WERI-Rb-1 (cell line): ENCODE data around the gene MRTFA.

Experiments
- DNase-seq: peaks from one replicate; pipeline ENCODE4 v3.0.0-alpha.2; 2020
- H3K27ac ChIP-seq: fragments of 250-450 bp; sonication (Bioruptor Pico); 2 replicates; pipeline ENCODE4 v1.5.1; 2020; ENCODE audit warnings: mild to moderate bottlenecking, moderate library complexity
- H3K27me3 ChIP-seq: fragments of 250-450 bp; sonication (Bioruptor Pico); 2 replicates; pipeline ENCODE4 v1.5.1; 2021; ENCODE audit warnings: mild to moderate bottlenecking, low read depth, moderate library complexity; ENCODE audit not compliant: insufficient read depth, severe bottlenecking
- H3K36me3 ChIP-seq: fragments of 250-450 bp; sonication (Bioruptor Pico); 2 replicates; pipeline ENCODE4 v1.5.1; 2020; ENCODE audit warnings: mild to moderate bottlenecking, moderate library complexity
- H3K4me3 ChIP-seq: 2 replicates; pipeline ENCODE4 v1.5.1; 2011; ENCODE audit warnings: low read depth, mild to moderate bottlenecking, control low read depth, low read length
- H3K9me3 ChIP-seq: fragments of 250-450 bp; sonication (Bioruptor Pico); 2 replicates; pipeline ENCODE4 v1.5.1; 2021; ENCODE audit warnings: mild to moderate bottlenecking, moderate library complexity; ENCODE audit not compliant: severe bottlenecking
- TF ChIP-seq, protein P1 (sequence below): IDR thresholded peaks from 2 replicates; pipeline ENCODE4 v1.5.1; 2011; ENCODE audit warnings: low read depth, mild to moderate bottlenecking, control low read depth, inconsistent platforms, low read length

The MRTFA gene

DNA sequence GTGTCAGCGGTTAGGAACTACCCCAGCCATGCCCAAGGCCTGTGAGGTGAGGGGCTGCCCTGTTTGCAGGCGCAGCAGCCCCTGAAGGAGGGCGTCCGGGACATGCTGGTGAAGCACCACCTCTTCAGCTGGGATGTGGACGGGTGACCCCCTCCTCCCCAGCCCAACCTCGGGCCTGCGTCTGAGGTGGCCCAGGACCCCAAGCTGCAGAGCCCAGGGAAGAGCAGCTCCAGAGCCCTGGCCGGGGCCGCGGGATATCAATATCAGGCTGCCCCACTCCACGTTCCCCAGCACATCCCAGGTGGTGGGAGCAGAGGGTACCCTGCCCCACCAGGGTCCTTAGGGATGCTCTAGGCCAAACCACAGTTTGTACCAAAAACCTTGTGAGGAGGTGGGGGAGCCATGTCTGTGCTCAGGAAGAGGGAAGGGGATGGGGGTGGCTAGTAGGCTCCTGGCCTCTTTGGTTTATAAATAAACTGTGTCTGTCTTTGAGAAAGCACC lies 226.9 kb downstream of the MRTFA start:
- Histone ChIP-seq H3K4me3 (no peak overlapping the region), H3K27ac (no peak overlapping the region), H3K9me3 (no peaks in the 10 kb centered on the region), H3K27me3 (no peaks in the 10 kb centered on the region), H3K36me3 (peaks cover 71% of the 10 kb centered on the region)
- TF ChIP-seq, protein P1, sequence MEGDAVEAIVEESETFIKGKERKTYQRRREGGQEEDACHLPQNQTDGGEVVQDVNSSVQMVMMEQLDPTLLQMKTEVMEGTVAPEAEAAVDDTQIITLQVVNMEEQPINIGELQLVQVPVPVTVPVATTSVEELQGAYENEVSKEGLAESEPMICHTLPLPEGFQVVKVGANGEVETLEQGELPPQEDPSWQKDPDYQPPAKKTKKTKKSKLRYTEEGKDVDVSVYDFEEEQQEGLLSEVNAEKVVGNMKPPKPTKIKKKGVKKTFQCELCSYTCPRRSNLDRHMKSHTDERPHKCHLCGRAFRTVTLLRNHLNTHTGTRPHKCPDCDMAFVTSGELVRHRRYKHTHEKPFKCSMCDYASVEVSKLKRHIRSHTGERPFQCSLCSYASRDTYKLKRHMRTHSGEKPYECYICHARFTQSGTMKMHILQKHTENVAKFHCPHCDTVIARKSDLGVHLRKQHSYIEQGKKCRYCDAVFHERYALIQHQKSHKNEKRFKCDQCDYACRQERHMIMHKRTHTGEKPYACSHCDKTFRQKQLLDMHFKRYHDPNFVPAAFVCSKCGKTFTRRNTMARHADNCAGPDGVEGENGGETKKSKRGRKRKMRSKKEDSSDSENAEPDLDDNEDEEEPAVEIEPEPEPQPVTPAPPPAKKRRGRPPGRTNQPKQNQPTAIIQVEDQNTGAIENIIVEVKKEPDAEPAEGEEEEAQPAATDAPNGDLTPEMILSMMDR = no peak
- DNase-seq = no peak

DNA sequence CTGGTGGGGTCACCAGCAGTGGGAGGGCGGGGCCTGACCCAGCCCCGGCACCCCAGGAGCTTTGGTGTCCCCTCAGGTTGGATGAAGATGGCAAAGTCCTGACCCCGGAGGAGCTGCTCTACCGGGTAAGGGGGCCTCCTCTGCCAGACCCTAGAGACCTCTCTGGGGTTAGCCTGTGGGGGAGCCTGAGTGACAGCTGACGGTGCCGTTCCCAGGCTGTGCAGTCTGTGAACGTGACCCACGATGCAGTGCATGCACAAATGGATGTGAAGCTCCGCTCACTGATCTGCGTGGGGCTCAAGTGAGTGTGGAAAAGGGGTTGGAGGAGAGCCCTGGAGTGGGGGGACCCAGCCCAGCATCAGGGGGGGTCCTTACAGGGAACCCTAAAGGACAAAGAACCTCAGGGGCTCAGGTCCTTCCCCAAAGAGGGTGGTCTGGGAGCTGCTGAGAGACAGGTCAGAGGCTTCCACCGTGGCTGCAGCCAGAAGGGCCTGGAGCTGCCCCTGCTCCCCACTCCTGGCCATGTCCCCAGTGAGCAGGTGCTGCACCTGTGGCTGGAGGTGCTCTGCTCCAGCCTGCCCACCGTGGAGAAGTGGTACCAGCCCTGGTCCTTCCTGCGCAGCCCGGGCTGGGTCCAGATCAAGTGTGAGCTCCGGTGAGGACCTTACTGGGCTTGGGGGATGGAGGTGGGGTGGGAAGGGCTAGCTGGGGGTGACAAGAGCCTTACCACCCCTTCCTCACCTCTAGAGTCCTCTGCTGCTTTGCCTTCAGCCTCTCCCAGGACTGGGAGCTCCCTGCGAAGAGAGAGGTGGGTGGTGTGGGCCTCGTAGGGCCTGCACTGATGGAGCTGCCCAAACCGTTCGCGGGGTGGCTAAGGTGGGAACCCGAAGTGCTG lies 227.6 kb downstream of the MRTFA start:
- no peak overlapping the region for H3K4me3 ChIP-seq
- H3K27ac ChIP-seq = no peak overlapping the region
- H3K9me3 ChIP-seq = no peaks in the 10 kb centered on the region
- no peaks in the 10 kb centered on the region for H3K27me3 ChIP-seq
- peaks cover 73% of the 10 kb centered on the region for H3K36me3 ChIP-seq
- TF ChIP-seq, protein P1 = no peak
- no peak for DNase-seq

DNA sequence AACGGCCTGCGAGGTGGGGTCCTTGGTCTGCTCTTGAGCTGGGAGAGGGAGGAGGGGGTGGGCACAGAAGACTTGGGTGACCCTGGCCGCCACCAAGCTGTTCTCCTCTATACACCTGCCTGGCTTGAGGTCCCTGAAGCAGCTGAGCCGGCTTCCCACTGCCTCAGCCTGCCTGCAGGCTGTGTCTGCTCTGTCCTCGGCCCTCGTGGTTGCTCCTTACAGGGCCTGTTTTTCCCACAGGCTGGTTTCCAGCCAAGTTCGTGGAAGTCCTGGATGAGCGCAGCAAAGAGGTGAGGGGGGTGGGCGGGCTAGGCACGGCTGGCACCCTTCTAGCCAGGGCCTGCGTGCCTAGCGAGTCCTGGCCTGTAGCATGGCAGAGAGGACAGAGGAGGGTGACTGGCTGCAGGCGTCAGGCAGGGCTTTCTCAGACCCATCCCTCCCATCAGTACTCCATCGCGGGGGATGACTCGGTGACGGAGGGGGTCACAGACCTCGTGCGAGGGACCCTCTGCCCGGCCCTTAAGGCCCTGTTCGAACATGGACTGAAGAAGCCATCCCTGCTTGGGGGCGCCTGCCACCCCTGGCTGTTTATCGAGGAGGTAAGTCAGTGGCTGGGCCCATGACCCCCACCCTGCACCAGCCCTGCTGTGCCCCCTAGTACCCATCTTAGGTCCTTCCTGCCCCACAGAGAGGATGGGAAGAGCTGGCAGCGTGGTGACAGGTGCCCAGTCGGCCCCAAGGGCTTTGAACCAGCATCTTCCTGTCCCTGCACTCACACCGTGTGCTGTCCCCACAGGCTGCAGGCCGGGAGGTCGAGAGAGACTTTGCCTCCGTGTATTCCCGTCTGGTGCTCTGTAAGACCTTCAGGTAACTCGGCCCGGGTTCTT lies 228.4 kb downstream of the MRTFA start:
- TF ChIP-seq, protein P1 = no peak
- Histone ChIP-seq H3K36me3 (peaks cover 79% of the 10 kb centered on the region), H3K27ac (no peak overlapping the region), H3K4me3 (no peak overlapping the region), H3K27me3 (no peaks in the 10 kb centered on the region), H3K9me3 (no peaks in the 10 kb centered on the region)
- no peak for DNase-seq

DNA sequence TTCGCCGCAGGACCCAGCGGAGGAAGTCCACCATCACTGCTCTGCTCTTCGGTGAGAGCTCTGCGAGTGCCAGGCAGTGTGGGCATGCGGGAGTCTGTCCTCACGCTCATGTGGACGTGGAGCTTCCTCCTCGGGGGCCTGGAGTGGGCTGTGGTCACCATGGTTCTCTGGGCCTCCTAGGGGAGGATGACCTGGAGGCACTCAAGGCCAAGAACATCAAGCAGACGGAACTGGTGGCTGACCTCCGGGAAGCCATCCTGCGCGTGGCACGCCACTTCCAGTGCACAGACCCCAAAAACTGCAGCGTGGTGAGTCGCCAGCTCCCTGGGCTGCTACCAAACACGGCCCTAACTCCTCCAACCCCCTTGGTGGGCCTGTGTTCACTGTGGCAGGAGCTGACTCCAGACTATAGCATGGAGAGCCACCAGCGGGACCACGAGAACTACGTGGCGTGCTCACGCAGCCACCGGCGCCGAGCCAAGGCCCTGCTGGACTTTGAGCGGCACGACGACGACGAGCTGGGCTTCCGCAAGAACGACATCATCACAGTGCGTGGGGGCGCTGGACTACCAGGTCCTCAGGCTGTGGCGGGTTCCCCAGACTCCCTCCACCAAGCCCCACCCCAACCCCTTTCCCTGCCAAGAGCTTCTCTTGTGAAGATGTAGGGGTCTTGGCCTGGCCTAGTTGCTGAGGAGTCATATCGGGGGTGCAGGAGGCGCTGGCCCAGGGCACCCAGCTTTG lies 229.3 kb downstream of the MRTFA start:
- no peaks in the 10 kb centered on the region for H3K27me3 ChIP-seq
- TF ChIP-seq, protein P1 = no peak
- DNase-seq = no peak
- H3K9me3 ChIP-seq = no peaks in the 10 kb centered on the region
- H3K36me3 ChIP-seq = peaks cover 81% of the 10 kb centered on the region
- no peak overlapping the region for H3K4me3 ChIP-seq
- H3K27ac ChIP-seq = no peak overlapping the region

DNA sequence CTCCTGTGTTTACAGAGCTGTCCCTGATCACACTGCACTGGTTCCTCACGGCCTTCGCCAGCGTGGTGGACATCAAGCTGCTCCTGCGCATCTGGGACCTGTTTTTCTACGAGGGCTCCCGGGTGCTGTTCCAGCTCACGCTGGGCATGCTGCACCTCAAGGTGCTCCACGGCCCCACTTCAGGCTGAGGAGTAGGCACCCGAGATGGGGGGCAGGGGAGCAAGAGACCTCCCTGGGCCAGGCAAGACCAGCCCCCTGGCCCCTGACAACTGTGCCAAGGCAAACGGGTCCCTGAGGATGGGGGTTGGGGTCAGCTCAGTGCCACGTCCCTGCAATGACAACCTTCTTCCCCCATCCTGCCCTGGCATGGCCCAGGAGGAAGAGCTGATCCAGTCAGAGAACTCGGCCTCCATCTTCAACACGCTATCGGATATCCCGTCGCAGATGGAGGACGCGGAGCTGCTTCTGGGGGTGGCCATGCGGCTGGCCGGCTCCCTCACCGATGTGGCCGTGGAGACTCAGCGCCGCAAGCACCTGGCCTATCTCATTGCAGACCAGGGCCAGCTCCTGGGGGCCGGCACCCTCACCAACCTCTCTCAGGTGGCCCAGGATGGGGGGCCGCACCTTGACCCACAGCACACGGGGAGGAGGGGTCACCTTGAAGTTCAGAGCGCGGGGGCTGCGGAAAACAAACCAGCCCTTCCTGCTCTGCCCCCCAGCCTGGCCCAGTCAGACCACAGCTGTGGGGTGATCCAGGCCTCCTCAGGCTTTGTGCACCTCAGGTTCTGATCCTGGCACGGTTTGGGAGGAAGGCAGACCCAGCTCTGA lies 230.2 kb downstream of the MRTFA start:
- no peaks in the 10 kb centered on the region for H3K9me3 ChIP-seq
- peaks cover 86% of the 10 kb centered on the region for H3K36me3 ChIP-seq
- no peaks in the 10 kb centered on the region for H3K27me3 ChIP-seq
- TF ChIP-seq, protein P1 = no peak
- no peak for DNase-seq
- no peak overlapping the region for H3K27ac ChIP-seq
- H3K4me3 ChIP-seq = no peak overlapping the region
